ENCODE measurements around the gene CAPN13.

DNA sequence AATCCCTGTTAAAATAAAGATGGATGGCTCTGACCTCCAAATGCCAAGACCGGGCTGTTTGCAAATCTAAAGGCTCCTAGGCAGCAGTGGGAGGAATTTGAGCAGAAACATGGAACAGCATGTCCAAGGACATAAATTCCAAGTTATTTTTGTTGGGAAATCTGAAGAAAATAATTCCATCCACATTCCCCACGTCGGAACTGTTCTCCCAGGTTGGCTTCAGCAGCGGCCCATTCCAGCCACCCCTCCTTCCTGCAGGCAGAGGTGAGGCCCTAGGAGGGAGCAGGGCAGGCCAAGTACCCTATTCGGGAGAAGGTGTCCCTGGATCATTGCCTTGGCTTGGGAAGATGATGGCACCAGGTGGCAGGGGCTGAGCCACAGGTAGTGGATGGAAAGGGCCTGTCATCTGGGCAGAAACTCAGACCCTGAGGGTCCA lies 117.1 kb downstream of the CAPN13 start:
- TF ChIP-seq, protein P1, sequence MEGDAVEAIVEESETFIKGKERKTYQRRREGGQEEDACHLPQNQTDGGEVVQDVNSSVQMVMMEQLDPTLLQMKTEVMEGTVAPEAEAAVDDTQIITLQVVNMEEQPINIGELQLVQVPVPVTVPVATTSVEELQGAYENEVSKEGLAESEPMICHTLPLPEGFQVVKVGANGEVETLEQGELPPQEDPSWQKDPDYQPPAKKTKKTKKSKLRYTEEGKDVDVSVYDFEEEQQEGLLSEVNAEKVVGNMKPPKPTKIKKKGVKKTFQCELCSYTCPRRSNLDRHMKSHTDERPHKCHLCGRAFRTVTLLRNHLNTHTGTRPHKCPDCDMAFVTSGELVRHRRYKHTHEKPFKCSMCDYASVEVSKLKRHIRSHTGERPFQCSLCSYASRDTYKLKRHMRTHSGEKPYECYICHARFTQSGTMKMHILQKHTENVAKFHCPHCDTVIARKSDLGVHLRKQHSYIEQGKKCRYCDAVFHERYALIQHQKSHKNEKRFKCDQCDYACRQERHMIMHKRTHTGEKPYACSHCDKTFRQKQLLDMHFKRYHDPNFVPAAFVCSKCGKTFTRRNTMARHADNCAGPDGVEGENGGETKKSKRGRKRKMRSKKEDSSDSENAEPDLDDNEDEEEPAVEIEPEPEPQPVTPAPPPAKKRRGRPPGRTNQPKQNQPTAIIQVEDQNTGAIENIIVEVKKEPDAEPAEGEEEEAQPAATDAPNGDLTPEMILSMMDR (IDR thresholded peaks at IDR 0.05): no peak
- peak in 1 of 2 donors; percentile 34 for TF ChIP-seq POLR2AphosphoS5 (IDR thresholded peaks at IDR 0.05)

Measured in upper lobe of left lung (tissue), 4 donors.